HepG2 (cell line): Measurements from ENCODE around the gene SRP14. TPM values are rescaled to one million over a fixed set of nuclear protein-coding genes. Genes with fewer than 3 reads are reported as not detected.

Source experiments
- ATAC-seq: fragments of 200-7000 bp; cut with Tn5 transposase; 3 replicates; pipeline ENCODE4 v1.9.1; 2020; ENCODE audit warnings: mild to moderate bottlenecking, moderate library complexity
- BruUV-seq: library from RNA; stranded (reverse); fragments of 400-500 nt; replicated peaks from 2 replicates; lab custom pipeline; 2021; lab: Mats Ljungman, UMichigan
- CTCF ChIA-PET: fragments of 300-600 bp; formaldehyde crosslinking; extraction: SDS; loops from one replicate; lab custom pipeline; 2021; ENCODE audit warnings: low total read pairs, inconsistent platforms, low intra/inter-chr PET ratio; lab: Yijun Ruan, JAX
- POLR2A ChIA-PET: fragments of 350-600 bp; sonication (Branson Sonifier 250); formaldehyde crosslinking; loops from one replicate; lab custom pipeline; 2020; ENCODE audit warnings: antibody characterized with exemption, inconsistent platforms; lab: Yijun Ruan, JAX
- DNase-seq: peaks from one replicate; pipeline ENCODE4 v3.0.0-alpha.2; 2015; ENCODE audit warnings: low spot score
- FAIRE-seq: peaks from 3 replicates; lab custom pipeline; 2011; peaks lifted over from hg19 to GRCh38; lab: Jason Lieb, UNC
- H2AFZ ChIP-seq: one replicate; pipeline ENCODE4 v1.6.1; 2011; ENCODE audit warnings: low read length, inconsistent platforms
- H3K27ac ChIP-seq: fragments of 300-600 bp; 3 replicates; pipeline ENCODE4 v1.8.0; 2011; ENCODE audit warnings: mixed run types, mild to moderate bottlenecking, mixed read lengths, low read length, inconsistent platforms; ENCODE audit not compliant: insufficient read depth; ENCODE audit errors: extremely low read length
- H3K27me3 ChIP-seq, 2 experiments: fragments of 200-600 bp in 1 of 2; 2 replicates in 1 of 2; 3 replicates in 1 of 2; pipeline versions ENCODE4 v1.6.0 to v1.8.0; 2011; ENCODE audit warnings: low read length in 2 of 2, mild to moderate bottlenecking in 2 of 2, moderate library complexity in 2 of 2, inconsistent platforms in 1 of 2; ENCODE audit not compliant: insufficient read depth in 2 of 2, control insufficient read depth in 1 of 2
- H3K36me3 ChIP-seq, 2 experiments: fragments of 200-600 bp in 1 of 2; replicated peaks in 1 of 2; 2 replicates in 1 of 2; 3 replicates in 1 of 2; pipeline versions ENCODE4 v1.5.1 to v1.8.0; 2011; ENCODE audit warnings: low read length in 2 of 2, inconsistent platforms in 1 of 2; ENCODE audit not compliant: insufficient read depth in 2 of 2, control insufficient read depth in 1 of 2
- H3K4me1 ChIP-seq: 2 replicates; pipeline ENCODE4 v1.5.1; 2012; ENCODE audit warnings: low read length, inconsistent platforms; ENCODE audit not compliant: insufficient read depth
- H3K4me2 ChIP-seq: 2 replicates; pipeline ENCODE4 v1.6.0; 2011; ENCODE audit warnings: low read depth, low read length, inconsistent platforms
- H3K4me3 ChIP-seq, 3 experiments: fragments of 200-600 bp in 1 of 3; sonication (generic), shearing (Covaris generic) in 1 of 3; replicated peaks in 1 of 3; 2 replicates each; pipeline ENCODE4 v1.5.1; 2011 to 2016; ENCODE audit warnings: low read length in 3 of 3, inconsistent platforms in 2 of 3, low read depth in 2 of 3, mild to moderate bottlenecking in 2 of 3, control low read depth in 1 of 3, mixed read lengths in 1 of 3; ENCODE audit not compliant: insufficient read depth in 1 of 3
- H3K79me2 ChIP-seq: one replicate; pipeline ENCODE4 v1.6.1; 2011; ENCODE audit warnings: low read length, inconsistent platforms; ENCODE audit not compliant: insufficient read depth
- H3K9ac ChIP-seq: 2 replicates; pipeline ENCODE4 v1.6.0; 2011; ENCODE audit warnings: mild to moderate bottlenecking, low read depth, low read length, inconsistent platforms; ENCODE audit not compliant: insufficient read depth
- H3K9me3 ChIP-seq: 2 replicates; pipeline ENCODE4 v1.5.1; 2012; ENCODE audit warnings: mild to moderate bottlenecking, low read length
- H4K20me1 ChIP-seq: 2 replicates; pipeline ENCODE4 v1.6.0; 2011; ENCODE audit warnings: inconsistent platforms, mild to moderate bottlenecking, low read length, moderate library complexity; ENCODE audit not compliant: insufficient read depth
- DR1 ChIP-seq: sonication (generic); formaldehyde crosslinking; IDR thresholded peaks from 2 replicates; pipeline ENCODE4 v1.8.0; 2021; ENCODE audit warnings: mild to moderate bottlenecking, missing genetic modification reagents, inconsistent platforms
- ETV5 ChIP-seq: IDR thresholded peaks from 2 replicates; pipeline ENCODE4 v1.6.1; 2018; ENCODE audit warnings: missing biosample characterization, missing genetic modification reagents, inconsistent platforms, borderline replicate concordance
- HOXA7 ChIP-seq: sonication (generic); formaldehyde crosslinking; IDR thresholded peaks from 2 replicates; pipeline ENCODE4 v1.8.1; 2022; ENCODE audit warnings: mild to moderate bottlenecking, missing genetic modification reagents, moderate library complexity
- MED8 ChIP-seq: sonication (generic); formaldehyde crosslinking; IDR thresholded peaks from 2 replicates; pipeline ENCODE4 v1.8.1; 2023; ENCODE audit warnings: mild to moderate bottlenecking, missing genetic modification reagents; ENCODE audit not compliant: insufficient replicate concordance
- POLR2G ChIP-seq: fragments of 200-400 bp; formaldehyde crosslinking; IDR thresholded peaks from 2 replicates; pipeline ENCODE4 v1.6.1; 2018; ENCODE audit warnings: mild to moderate bottlenecking, low read depth, low read length, moderate library complexity
- ZEB1 ChIP-seq: IDR thresholded peaks from 2 replicates; pipeline ENCODE4 v1.6.1; 2012; ENCODE audit warnings: mild to moderate bottlenecking, low read depth, inconsistent platforms; ENCODE audit not compliant: insufficient replicate concordance
- ZNF33B ChIP-seq: sonication (generic); formaldehyde crosslinking; IDR thresholded peaks from 2 replicates; pipeline ENCODE4 v1.5.1; 2020; ENCODE audit warnings: mild to moderate bottlenecking, missing genetic modification reagents
- WGBS: methylation state at CpG from one replicate; pipeline ENCODE4 v1.1.6; 2017; ENCODE audit warnings: low lambda C conversion rate; 5-methylcytosine and 5-hydroxymethylcytosine counted together
- in situ Hi-C: cut with HindIII; loops from 2 replicates; pipeline ENCODE4 v1.10.0; 2017; ENCODE audit warnings: low pct_unique_long_range_greater_than_20kb; ENCODE audit not compliant: extremely low pct_ligation_motif_present
- intact Hi-C: fragments of 100-400 bp; cut with micrococcal nuclease; formaldehyde crosslinking; loops from one replicate; pipeline ENCODE4 v1.10.0; 2022; ENCODE audit not compliant: unreplicated experiment
- polyA plus RNA-seq, 8 experiments: library from polyadenylated mRNA; depleted of rRNA in 3 of 8; stranded (reverse) in 7 of 8; unstranded in 1 of 8; fragments of >200 nt; fragmentation: Illumina TruSeq in 4 of 8; extraction: Trizol in 4 of 8; gene quantifications; 2 replicates each; pipeline versions ENCODE4 v1.2.1 to v1.2.3, GENCODE V29; 2011 to 2016; ENCODE audit warnings: low read depth in 4 of 8, missing spikeins in 1 of 8, mixed read lengths in 1 of 8; ENCODE audit not compliant: insufficient read depth in 1 of 8
- total RNA-seq, 5 experiments: library from RNA; depleted of rRNA; stranded (reverse); fragments of >200 nt; fragmentation: Illumina TruSeq; extraction: Trizol; gene quantifications; 2 replicates each; pipeline ENCODE4 v1.2.3, GENCODE V29; 2016; ENCODE audit warnings: low read depth in 1 of 5
- TF ChIP-seq, protein P1 (sequence below), 2 experiments: fragments of 450-650 bp in 1 of 2; sonication (generic) in 1 of 2; formaldehyde crosslinking; IDR thresholded peaks; 2 replicates each; pipeline versions ENCODE4 v1.5.0 to v1.8.0; 2020 to 2022; ENCODE audit warnings: mild to moderate bottlenecking in 1 of 2, missing genetic modification reagents in 1 of 2
- TF ChIP-seq, protein P2 (sequence below): IDR thresholded peaks from 2 replicates; pipeline ENCODE4 v1.6.1; 2016; ENCODE audit warnings: low read depth, missing genetic modification reagents, missing compliant biosample characterization

SRP14 gene
- total and polyA plus RNA-seq, 2 of the 13 experiments (the other 11 are each of a cell fraction or from before 2014, with no cell fraction given), result 208 to 356 TPM

DNA sequence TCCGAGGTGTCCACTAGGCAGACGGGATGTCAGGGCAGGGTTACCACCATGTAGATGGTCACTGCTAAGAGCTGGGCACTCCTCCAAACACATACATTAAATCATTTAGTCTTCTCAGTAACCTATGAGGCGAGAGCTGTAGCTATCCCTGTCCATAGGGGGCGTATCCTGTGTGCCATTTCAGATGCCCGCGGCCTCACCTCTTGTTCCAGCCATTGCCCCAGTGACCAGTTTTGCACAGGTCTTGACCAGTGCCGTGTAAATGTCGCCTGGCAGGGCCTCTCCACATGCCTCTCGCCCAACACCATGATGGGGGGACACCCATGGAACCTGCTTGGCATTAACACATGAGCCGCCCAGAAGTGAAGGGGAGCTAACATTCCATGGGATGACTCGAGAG is 20.8 kb upstream of the SRP14 start:
- 84% methylated on average over 10 of the region's 11 CpGs for WGBS
- no peak overlapping the region for H3K27ac ChIP-seq
- ATAC-seq, result no peak
- H3K4me3 ChIP-seq, result no peak overlapping the region
- no peaks in the 10 kb centered on the region for H4K20me1 ChIP-seq
- CTCF ChIA-PET, result no interaction called here
- no peak for DNase-seq
- no peak overlapping the region for H3K4me2 ChIP-seq
- no peaks in the 10 kb centered on the region for H3K9me3 ChIP-seq
- TF ChIP-seq POLR2G, result no peak
- no peak for TF ChIP-seq MED8 (CRISPR knock-in tag)
- TF ChIP-seq, protein P1, sequence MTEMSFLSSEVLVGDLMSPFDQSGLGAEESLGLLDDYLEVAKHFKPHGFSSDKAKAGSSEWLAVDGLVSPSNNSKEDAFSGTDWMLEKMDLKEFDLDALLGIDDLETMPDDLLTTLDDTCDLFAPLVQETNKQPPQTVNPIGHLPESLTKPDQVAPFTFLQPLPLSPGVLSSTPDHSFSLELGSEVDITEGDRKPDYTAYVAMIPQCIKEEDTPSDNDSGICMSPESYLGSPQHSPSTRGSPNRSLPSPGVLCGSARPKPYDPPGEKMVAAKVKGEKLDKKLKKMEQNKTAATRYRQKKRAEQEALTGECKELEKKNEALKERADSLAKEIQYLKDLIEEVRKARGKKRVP (CRISPR knock-in tag; IDR thresholded peaks at IDR 0.05), result no peak
- TF ChIP-seq ZEB1, result no peak
- TF ChIP-seq DR1 (CRISPR knock-in tag), result no peak
- TF ChIP-seq ETV5 (CRISPR knock-in tag), result no peak
- TF ChIP-seq HOXA7 (CRISPR knock-in tag), result no peak
- no peak for TF ChIP-seq ZNF33B (CRISPR knock-in tag)
- TF ChIP-seq, protein P2, sequence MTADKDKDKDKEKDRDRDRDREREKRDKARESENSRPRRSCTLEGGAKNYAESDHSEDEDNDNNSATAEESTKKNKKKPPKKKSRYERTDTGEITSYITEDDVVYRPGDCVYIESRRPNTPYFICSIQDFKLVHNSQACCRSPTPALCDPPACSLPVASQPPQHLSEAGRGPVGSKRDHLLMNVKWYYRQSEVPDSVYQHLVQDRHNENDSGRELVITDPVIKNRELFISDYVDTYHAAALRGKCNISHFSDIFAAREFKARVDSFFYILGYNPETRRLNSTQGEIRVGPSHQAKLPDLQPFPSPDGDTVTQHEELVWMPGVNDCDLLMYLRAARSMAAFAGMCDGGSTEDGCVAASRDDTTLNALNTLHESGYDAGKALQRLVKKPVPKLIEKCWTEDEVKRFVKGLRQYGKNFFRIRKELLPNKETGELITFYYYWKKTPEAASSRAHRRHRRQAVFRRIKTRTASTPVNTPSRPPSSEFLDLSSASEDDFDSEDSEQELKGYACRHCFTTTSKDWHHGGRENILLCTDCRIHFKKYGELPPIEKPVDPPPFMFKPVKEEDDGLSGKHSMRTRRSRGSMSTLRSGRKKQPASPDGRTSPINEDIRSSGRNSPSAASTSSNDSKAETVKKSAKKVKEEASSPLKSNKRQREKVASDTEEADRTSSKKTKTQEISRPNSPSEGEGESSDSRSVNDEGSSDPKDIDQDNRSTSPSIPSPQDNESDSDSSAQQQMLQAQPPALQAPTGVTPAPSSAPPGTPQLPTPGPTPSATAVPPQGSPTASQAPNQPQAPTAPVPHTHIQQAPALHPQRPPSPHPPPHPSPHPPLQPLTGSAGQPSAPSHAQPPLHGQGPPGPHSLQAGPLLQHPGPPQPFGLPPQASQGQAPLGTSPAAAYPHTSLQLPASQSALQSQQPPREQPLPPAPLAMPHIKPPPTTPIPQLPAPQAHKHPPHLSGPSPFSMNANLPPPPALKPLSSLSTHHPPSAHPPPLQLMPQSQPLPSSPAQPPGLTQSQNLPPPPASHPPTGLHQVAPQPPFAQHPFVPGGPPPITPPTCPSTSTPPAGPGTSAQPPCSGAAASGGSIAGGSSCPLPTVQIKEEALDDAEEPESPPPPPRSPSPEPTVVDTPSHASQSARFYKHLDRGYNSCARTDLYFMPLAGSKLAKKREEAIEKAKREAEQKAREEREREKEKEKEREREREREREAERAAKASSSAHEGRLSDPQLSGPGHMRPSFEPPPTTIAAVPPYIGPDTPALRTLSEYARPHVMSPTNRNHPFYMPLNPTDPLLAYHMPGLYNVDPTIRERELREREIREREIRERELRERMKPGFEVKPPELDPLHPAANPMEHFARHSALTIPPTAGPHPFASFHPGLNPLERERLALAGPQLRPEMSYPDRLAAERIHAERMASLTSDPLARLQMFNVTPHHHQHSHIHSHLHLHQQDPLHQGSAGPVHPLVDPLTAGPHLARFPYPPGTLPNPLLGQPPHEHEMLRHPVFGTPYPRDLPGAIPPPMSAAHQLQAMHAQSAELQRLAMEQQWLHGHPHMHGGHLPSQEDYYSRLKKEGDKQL (CRISPR knock-in tag), result no peak
- TF ChIP-seq, all 625 proteins: peak for 0
- H3K4me1 ChIP-seq, result peaks cover 12% of the 10 kb centered on the region
- no peaks in the 10 kb centered on the region for H3K79me2 ChIP-seq
- BruUV-seq, result no TSS peak
- no peaks in the 10 kb centered on the region for H3K27me3 ChIP-seq
- no peak for FAIRE-seq
- POLR2A ChIA-PET, result interaction anchor here (0.9 to 1.7 kb wide), 2 partner anchors 8 to 9 kb away, joined by 3 to 5 read pairs; no protein-coding TSS in a partner anchor
- no peak overlapping the region for H2AFZ ChIP-seq
- intact Hi-C loops (no loop called here), in situ Hi-C loops (no loop called here)
- H3K36me3 ChIP-seq, result no peaks in the 10 kb centered on the region
- no peak overlapping the region for H3K9ac ChIP-seq
